ENCODE measurements around the gene ATRN.
"Not testable (repeated sequence)": the region's sequence is repeated elsewhere in the genome, so short reads cannot be mapped to it uniquely, and the experiment has no call there.

Gene ATRN

DNA sequence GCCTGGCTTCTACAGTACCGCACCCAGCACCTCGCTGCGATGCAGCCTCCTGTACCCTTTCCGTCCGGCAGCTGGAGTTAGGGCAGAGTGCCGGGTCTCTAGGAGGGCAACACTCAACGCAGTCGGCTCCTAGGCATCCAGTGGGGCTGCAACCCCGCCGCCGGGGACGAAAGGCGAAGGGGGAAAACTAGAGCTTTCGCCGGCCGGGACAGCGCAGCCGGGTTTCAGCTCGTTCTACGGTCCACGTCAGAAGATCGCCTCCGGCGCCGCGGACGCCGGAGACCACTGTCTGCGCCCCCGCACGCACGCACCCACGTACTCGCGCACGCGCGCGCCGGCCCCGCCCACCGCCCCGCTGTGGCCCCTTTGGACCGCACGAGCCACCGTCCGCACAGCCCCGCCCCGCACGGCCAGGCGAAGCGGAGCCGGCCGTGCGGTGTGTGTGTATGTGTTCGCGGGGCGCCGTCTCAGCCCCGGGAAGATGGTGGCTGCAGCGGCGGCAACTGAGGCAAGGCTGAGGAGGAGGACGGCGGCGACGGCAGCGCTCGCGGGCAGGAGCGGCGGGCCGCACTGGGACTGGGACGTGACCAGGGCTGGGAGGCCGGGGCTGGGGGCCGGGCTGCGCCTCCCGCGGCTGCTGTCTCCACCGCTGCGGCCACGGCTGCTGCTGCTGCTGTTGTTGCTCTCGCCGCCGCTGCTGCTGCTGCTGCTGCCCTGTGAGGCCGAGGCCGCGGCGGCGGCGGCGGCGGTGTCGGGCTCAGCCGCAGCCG, at the start of gene ATRN:
Gene ATRN, plus strand, starts transcription at position 392 of the 770 bp plus-strand sequence. Its CDS starts 90 bp downstream, at position 482.
- no peaks in the 10 kb centered on the region for H3K9me3 ChIP-seq (ENCODE audit: control insufficient read depth, insufficient read depth, low read length)
- peaks cover 50% of the 10 kb centered on the region for H3K27me3 ChIP-seq (ENCODE audit: control insufficient read depth, insufficient read depth, low read length)
- H3K9ac ChIP-seq (ENCODE audit: low read depth, low read length) = peak within 1 kb of the TSS; percentile 44
- H3K36me3 ChIP-seq (ENCODE audit: control insufficient read depth, insufficient read depth, low read length) = no peaks in the 10 kb centered on the region
- peaks cover 7% of the 10 kb centered on the region for H3K4me1 ChIP-seq (ENCODE audit: control insufficient read depth, insufficient read depth, low read length)
- H3K4me3 ChIP-seq (ENCODE audit: low read depth, low read length) = peak within 1 kb of the TSS; percentile 90
- H3K27ac ChIP-seq (ENCODE audit: low read depth, low read length) = peak within 1 kb of the TSS; percentile 66

DNA sequence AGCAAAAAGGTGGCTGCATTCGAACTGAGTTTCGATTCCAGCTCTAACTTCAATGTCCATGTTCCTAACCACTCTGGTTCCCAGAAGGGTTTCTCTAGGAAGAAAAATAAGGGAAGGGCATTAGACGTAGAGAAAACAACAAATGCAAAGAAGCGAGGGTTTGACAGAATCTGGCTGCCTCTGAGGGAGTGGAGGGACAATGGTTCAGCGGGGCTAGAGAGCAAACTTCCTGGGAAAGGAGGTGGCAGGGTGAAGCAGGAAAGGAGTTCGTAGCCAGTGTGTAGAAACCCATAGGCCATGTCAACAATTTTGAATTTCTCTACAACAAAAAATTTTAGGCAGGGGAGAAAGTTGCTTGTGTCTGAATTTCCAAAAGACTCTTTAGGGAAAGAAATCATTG, 48.8 kb upstream of the ATRN start:
- H3K9ac ChIP-seq (ENCODE audit: low read depth, low read length) = no peak overlapping the region
- no peaks in the 10 kb centered on the region for H3K9me3 ChIP-seq (ENCODE audit: control insufficient read depth, insufficient read depth, low read length)
- peaks cover 3% of the 10 kb centered on the region for H3K4me1 ChIP-seq (ENCODE audit: control insufficient read depth, insufficient read depth, low read length)
- no peaks in the 10 kb centered on the region for H3K36me3 ChIP-seq (ENCODE audit: control insufficient read depth, insufficient read depth, low read length)
- H3K27me3 ChIP-seq (ENCODE audit: control insufficient read depth, insufficient read depth, low read length) = no peaks in the 10 kb centered on the region
- no peak overlapping the region for H3K4me3 ChIP-seq (ENCODE audit: low read depth, low read length)
- H3K27ac ChIP-seq (ENCODE audit: low read depth, low read length) = no peak overlapping the region

DNA sequence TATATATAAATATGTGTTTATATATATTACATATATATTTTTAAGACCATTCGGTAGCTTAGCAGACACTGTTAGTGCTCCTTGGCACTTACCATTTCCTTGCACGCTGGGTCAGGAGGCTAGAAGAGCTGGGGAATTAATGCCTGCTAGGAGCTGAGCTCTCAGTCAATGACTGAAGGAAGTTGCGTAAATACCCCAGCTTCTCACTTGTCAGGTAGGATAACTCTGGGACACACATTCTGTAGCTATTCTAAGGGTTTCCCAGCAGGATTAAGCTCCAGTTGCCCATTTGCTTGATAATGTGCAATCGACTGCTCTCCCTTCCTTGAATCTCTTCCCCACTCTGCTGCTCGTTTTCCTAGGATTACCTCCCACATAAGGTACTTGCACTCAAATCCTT, 47.7 kb upstream of the ATRN start:
- Histone ChIP-seq H3K9ac (ENCODE audit: low read depth, low read length) (no peak overlapping the region), H3K27me3 (ENCODE audit: control insufficient read depth, insufficient read depth, low read length) (no peaks in the 10 kb centered on the region), H3K9me3 (ENCODE audit: control insufficient read depth, insufficient read depth, low read length) (no peaks in the 10 kb centered on the region), H3K36me3 (ENCODE audit: control insufficient read depth, insufficient read depth, low read length) (no peaks in the 10 kb centered on the region), H3K4me1 (ENCODE audit: control insufficient read depth, insufficient read depth, low read length) (peaks cover 3% of the 10 kb centered on the region), H3K27ac (ENCODE audit: low read depth, low read length) (peak overlapping the region; percentile 32), H3K4me3 (ENCODE audit: low read depth, low read length) (no peak overlapping the region)

DNA sequence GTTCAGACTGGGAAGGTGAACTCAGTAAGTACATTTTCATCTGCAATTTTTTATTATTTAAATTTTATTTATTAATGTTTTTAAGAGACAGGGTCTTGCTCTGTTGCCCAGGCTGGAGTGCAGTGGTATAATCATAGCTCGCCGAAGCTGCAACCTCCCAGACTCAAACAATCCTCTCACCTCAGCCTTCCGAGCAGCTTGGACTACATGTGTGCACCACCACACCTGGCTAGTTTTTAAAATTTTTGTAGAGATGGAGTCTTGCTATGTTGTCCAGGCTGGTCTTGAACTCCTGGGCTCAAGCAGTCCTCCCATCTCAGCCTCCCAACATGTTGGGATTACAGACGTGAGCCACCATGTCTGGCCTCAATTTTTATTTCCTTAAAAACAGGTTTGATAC, 44.1 kb upstream of the ATRN start:
- H3K9me3 ChIP-seq (ENCODE audit: control insufficient read depth, insufficient read depth, low read length); H3K4me3 ChIP-seq (ENCODE audit: low read depth, low read length); H3K27me3 ChIP-seq (ENCODE audit: control insufficient read depth, insufficient read depth, low read length); H3K27ac ChIP-seq (ENCODE audit: low read depth, low read length); H3K4me1 ChIP-seq (ENCODE audit: control insufficient read depth, insufficient read depth, low read length); H3K9ac ChIP-seq (ENCODE audit: low read depth, low read length); H3K36me3 ChIP-seq (ENCODE audit: control insufficient read depth, insufficient read depth, low read length): not testable (repeated sequence)

DNA sequence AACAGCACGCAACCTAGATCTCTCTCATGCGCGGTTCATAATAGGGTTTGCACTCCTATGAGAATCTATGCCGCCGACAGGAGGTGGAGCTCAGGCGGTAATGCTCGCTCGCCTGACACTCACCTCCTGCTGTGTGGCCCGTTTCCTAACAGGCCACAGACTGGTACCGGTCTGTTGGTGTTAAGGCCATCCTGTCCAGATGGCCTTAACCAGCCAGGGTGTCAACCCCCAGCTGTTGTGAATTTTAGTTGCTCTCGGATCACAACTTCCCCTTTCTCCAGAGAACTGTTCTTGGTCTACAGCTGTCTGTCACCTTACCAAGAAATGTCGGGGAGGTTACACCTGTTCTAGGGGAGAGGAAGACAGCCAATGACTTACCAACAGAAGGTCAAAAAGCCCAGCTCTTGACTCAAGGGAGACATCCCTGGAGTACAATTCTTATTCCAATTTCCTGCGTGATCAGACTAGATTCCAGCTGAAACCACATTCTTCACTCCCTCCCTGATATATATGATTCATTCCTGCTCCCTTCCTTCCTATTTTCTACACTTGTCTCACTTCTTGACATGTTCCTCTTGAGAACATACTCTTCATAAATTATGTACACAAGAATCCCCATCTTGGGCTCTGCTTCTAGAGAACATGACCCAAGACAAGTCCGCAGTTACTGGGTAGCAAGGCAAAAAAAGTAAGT, 40.3 kb upstream of the ATRN start:
- Histone ChIP-seq H3K9me3 (ENCODE audit: control insufficient read depth, insufficient read depth, low read length) (no peaks in the 10 kb centered on the region), H3K4me1 (ENCODE audit: control insufficient read depth, insufficient read depth, low read length) (peaks cover 6% of the 10 kb centered on the region), H3K27me3 (ENCODE audit: control insufficient read depth, insufficient read depth, low read length) (no peaks in the 10 kb centered on the region), H3K4me3 (ENCODE audit: low read depth, low read length) (no peak overlapping the region), H3K27ac (ENCODE audit: low read depth, low read length) (no peak overlapping the region), H3K36me3 (ENCODE audit: control insufficient read depth, insufficient read depth, low read length) (no peaks in the 10 kb centered on the region), H3K9ac (ENCODE audit: low read depth, low read length) (no peak overlapping the region)

DNA sequence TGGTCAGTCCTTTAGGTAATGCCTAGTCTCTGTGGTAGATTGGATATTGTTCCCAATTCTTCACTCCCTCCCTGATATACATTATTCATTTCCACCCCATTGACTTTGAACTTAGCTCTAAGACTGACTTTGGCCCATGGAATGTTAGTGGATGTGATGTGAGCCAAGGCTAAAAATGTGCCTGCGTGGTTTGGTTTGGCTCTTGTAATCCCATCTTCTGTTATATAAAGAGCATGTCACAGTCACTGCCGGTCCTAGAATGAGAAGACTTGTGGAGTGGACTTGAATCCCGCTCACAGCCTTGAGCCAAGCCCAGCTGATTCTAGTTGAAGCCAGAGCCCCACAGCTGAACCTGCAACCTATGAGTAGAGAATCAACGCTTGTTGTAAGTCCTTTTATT, 39.7 kb upstream of the ATRN start:
- peaks cover 6% of the 10 kb centered on the region for H3K4me1 ChIP-seq (ENCODE audit: control insufficient read depth, insufficient read depth, low read length)
- no peak overlapping the region for H3K9ac ChIP-seq (ENCODE audit: low read depth, low read length)
- no peaks in the 10 kb centered on the region for H3K9me3 ChIP-seq (ENCODE audit: control insufficient read depth, insufficient read depth, low read length)
- H3K36me3 ChIP-seq (ENCODE audit: control insufficient read depth, insufficient read depth, low read length) = no peaks in the 10 kb centered on the region
- H3K27me3 ChIP-seq (ENCODE audit: control insufficient read depth, insufficient read depth, low read length) = no peaks in the 10 kb centered on the region
- H3K4me3 ChIP-seq (ENCODE audit: low read depth, low read length) = no peak overlapping the region
- H3K27ac ChIP-seq (ENCODE audit: low read depth, low read length) = no peak overlapping the region

DNA sequence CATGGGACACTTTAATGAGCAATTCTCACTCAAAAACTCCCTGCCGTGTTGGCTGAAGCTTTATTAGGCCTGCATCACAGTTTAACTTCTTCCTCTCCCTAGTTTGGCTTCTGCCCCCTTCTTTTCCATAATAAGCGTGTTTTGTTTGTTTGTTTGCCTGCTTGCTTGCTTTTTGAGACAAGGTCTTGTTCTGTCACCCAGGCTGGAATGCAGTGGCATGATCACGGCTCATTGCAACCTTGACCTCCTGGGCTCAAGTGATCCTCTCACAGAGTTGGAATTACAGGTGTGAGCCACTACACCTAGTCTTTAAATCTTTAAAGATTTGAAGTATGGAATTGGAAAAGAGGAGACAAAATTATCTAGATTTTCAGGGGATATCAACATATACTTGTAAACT, 38.0 kb upstream of the ATRN start:
- Histone ChIP-seq H3K27me3 (ENCODE audit: control insufficient read depth, insufficient read depth, low read length) (no peaks in the 10 kb centered on the region), H3K9ac (ENCODE audit: low read depth, low read length) (no peak overlapping the region), H3K4me1 (ENCODE audit: control insufficient read depth, insufficient read depth, low read length) (peaks cover 6% of the 10 kb centered on the region), H3K36me3 (ENCODE audit: control insufficient read depth, insufficient read depth, low read length) (no peaks in the 10 kb centered on the region), H3K4me3 (ENCODE audit: low read depth, low read length) (no peak overlapping the region), H3K27ac (ENCODE audit: low read depth, low read length) (no peak overlapping the region), H3K9me3 (ENCODE audit: control insufficient read depth, insufficient read depth, low read length) (no peaks in the 10 kb centered on the region)

DNA sequence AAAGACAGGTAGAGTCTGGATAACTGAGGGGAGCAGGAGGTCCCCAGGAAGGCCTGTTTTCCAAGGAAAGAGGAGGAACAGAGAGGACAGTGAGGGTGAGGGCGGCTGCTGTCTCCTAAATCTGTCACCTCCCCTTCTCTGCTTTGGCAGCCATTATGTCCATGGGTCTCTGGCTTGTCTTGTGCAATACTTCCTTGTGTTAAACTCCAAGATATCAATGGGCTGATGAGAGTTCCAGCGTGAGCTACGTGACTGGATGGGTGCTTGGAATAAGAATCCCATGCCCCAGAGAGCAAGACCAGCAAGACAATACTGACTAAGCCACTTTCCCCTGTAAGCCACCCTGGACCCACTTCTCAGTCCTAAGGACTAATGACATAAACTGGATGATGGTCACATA, 37.1 kb upstream of the ATRN start:
- H3K27me3 ChIP-seq (ENCODE audit: control insufficient read depth, insufficient read depth, low read length) = no peaks in the 10 kb centered on the region
- H3K9me3 ChIP-seq (ENCODE audit: control insufficient read depth, insufficient read depth, low read length) = no peaks in the 10 kb centered on the region
- H3K4me3 ChIP-seq (ENCODE audit: low read depth, low read length) = no peak overlapping the region
- peaks cover 6% of the 10 kb centered on the region for H3K4me1 ChIP-seq (ENCODE audit: control insufficient read depth, insufficient read depth, low read length)
- H3K36me3 ChIP-seq (ENCODE audit: control insufficient read depth, insufficient read depth, low read length) = no peaks in the 10 kb centered on the region
- no peak overlapping the region for H3K9ac ChIP-seq (ENCODE audit: low read depth, low read length)
- no peak overlapping the region for H3K27ac ChIP-seq (ENCODE audit: low read depth, low read length)

DNA sequence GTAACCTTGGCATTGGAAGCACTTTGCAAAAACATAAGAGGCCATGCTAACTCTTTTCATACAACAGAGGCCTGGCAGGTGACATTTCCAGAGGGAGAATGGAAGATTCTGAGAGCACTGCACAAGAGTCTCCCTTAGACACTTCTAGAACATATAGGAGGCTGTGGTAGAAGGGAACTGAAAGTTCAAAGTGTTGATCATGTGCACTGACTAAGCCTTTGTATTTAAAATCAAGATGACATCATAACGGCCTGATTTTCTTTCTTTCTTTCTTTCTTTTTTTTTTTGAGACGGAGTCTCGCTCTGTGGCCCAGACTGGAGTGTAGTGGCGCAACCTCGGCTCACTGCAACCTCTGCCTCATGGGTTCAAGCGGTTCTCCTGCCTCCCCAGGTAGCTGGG, 36.6 kb upstream of the ATRN start:
- no peak overlapping the region for H3K4me3 ChIP-seq (ENCODE audit: low read depth, low read length)
- H3K27me3 ChIP-seq (ENCODE audit: control insufficient read depth, insufficient read depth, low read length) = no peaks in the 10 kb centered on the region
- H3K27ac ChIP-seq (ENCODE audit: low read depth, low read length) = no peak overlapping the region
- H3K9me3 ChIP-seq (ENCODE audit: control insufficient read depth, insufficient read depth, low read length) = no peaks in the 10 kb centered on the region
- H3K36me3 ChIP-seq (ENCODE audit: control insufficient read depth, insufficient read depth, low read length) = no peaks in the 10 kb centered on the region
- peaks cover 6% of the 10 kb centered on the region for H3K4me1 ChIP-seq (ENCODE audit: control insufficient read depth, insufficient read depth, low read length)
- no peak overlapping the region for H3K9ac ChIP-seq (ENCODE audit: low read depth, low read length)

DNA sequence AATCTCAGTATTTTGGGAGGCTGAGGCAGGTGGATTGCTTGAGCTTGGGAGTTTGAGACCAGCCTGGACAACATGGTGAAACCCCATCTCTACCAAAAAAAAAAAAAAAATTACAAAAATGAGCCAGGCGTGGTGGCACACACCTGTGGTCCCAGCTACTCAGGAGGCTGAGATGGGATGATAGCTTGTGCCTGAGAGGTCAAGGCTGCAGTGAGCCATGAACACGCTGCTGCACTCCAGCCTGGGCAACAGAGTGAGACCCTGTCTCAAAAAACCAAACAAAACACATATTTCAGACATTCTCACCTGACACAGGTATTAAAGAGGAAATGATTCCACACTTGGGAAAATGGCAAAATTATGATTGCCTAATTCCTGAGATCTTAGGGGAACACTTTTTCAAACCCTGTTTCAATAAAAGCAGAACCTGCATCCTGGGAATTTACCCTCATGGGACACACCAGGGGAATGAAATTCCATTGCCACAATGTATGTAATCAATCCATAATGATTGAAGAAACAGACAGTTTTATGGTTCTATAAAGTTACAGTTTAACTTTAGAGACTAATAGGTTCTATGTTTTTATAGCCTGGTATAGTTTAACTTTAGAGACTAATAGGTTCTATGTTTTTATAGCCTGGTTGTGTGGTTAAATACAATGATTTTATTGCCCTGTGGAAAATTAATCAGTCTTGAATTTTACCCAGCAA, 33.8 kb upstream of the ATRN start:
- H3K36me3 ChIP-seq (ENCODE audit: control insufficient read depth, insufficient read depth, low read length) = no peaks in the 10 kb centered on the region
- H3K27me3 ChIP-seq (ENCODE audit: control insufficient read depth, insufficient read depth, low read length) = no peaks in the 10 kb centered on the region
- no peak overlapping the region for H3K9ac ChIP-seq (ENCODE audit: low read depth, low read length)
- H3K4me3 ChIP-seq (ENCODE audit: low read depth, low read length) = no peak overlapping the region
- H3K9me3 ChIP-seq (ENCODE audit: control insufficient read depth, insufficient read depth, low read length) = no peaks in the 10 kb centered on the region
- H3K27ac ChIP-seq (ENCODE audit: low read depth, low read length) = no peak overlapping the region
- peaks cover 6% of the 10 kb centered on the region for H3K4me1 ChIP-seq (ENCODE audit: control insufficient read depth, insufficient read depth, low read length)

DNA sequence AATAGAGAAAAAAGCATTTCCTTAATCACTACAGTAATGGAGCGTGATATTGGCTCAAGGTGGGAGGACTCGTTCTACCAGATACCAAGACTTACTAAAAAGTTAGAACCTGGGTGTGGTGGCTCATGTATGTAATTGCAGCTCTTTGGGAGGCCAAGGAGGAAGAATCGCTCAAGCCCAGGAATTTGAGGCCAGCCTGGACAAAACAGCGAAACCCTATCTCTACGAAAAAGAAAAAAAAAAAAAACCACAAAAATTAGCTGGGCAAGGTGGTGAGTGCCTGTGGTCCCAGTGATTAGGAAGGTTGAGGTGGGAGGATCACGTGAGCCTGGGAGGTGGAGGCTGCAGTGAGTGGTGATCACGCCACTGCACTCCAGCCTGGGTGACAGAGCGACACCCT, 24.0 kb upstream of the ATRN start:
- H3K27me3 ChIP-seq (ENCODE audit: control insufficient read depth, insufficient read depth, low read length) = no peaks in the 10 kb centered on the region
- H3K27ac ChIP-seq (ENCODE audit: low read depth, low read length) = no peak overlapping the region
- no peaks in the 10 kb centered on the region; the same call in 1 of the 2 replicates for H3K9me3 ChIP-seq (ENCODE audit: control insufficient read depth, insufficient read depth, low read length)
- H3K4me3 ChIP-seq (ENCODE audit: low read depth, low read length) = no peak overlapping the region
- H3K4me1 ChIP-seq (ENCODE audit: control insufficient read depth, insufficient read depth, low read length) = no peaks in the 10 kb centered on the region
- H3K9ac ChIP-seq (ENCODE audit: low read depth, low read length) = no peak overlapping the region
- H3K36me3 ChIP-seq (ENCODE audit: control insufficient read depth, insufficient read depth, low read length) = no peaks in the 10 kb centered on the region
